HG02981 (cell line): ENCODE results near the gene CNTNAP2.

Source experiments
- ATAC-seq: cut with Tn5 transposase; IDR thresholded peaks from one replicate; pipeline ENCODE4 v1.9.1; 2021; ENCODE audit warnings: mild to moderate bottlenecking, moderate library complexity; ENCODE audit not compliant: unreplicated experiment

Gene CNTNAP2

GRCh38 chr7:146414373-146414772 lies 297.8 kb downstream of the CNTNAP2 start:
- no peak for ATAC-seq

- ATAC-seq: no peak
Measured at GRCh38 chr7:146414937-146415336, 298.3 kb downstream of the CNTNAP2 start.

GRCh38 chr7:146417176-146417575 lies 300.6 kb downstream of the CNTNAP2 start:
- ATAC-seq: no peak

- no peak for ATAC-seq
Measured at GRCh38 chr7:146423446-146423845, 306.8 kb downstream of the CNTNAP2 start.

- ATAC-seq: no peak
Measured at GRCh38 chr7:146424084-146424483, 307.5 kb downstream of the CNTNAP2 start.

GRCh38 chr7:146433501-146433900 lies 316.9 kb downstream of the CNTNAP2 start:
- no peak for ATAC-seq

GRCh38 chr7:146443102-146443501 lies 326.5 kb downstream of the CNTNAP2 start:
- no peak for ATAC-seq

- ATAC-seq: no peak
Measured at GRCh38 chr7:146449625-146450024, 333.0 kb downstream of the CNTNAP2 start.

- ATAC-seq: no peak
Measured at GRCh38 chr7:146455091-146455655, 338.6 kb downstream of the CNTNAP2 start.

- no peak for ATAC-seq
Measured at GRCh38 chr7:146479040-146479439, 362.4 kb downstream of the CNTNAP2 start.

- ATAC-seq: no peak
Measured at GRCh38 chr7:146486519-146486918, 369.9 kb downstream of the CNTNAP2 start.

- ATAC-seq: no peak
Measured at GRCh38 chr7:146492017-146492416, 375.4 kb downstream of the CNTNAP2 start.

GRCh38 chr7:146494952-146495596 lies 378.5 kb downstream of the CNTNAP2 start:
- no peak for ATAC-seq

GRCh38 chr7:146496657-146497056 lies 380.1 kb downstream of the CNTNAP2 start:
- no peak for ATAC-seq

GRCh38 chr7:146499970-146500369 lies 383.4 kb downstream of the CNTNAP2 start:
- no peak for ATAC-seq

GRCh38 chr7:146503844-146504243 lies 387.2 kb downstream of the CNTNAP2 start:
- ATAC-seq: no peak

- no peak for ATAC-seq
Measured at GRCh38 chr7:146510088-146510680, 393.6 kb downstream of the CNTNAP2 start.

GRCh38 chr7:146514304-146514703 lies 397.7 kb downstream of the CNTNAP2 start:
- no peak for ATAC-seq

GRCh38 chr7:146528581-146528980 lies 412.0 kb downstream of the CNTNAP2 start:
- ATAC-seq: no peak

GRCh38 chr7:146539836-146540235 lies 423.2 kb downstream of the CNTNAP2 start:
- ATAC-seq: no peak

GRCh38 chr7:146542101-146542500 lies 425.5 kb downstream of the CNTNAP2 start:
- ATAC-seq: no peak

- ATAC-seq: no peak
Measured at GRCh38 chr7:146544748-146545147, 428.1 kb downstream of the CNTNAP2 start.
